Heart right ventricle (tissue), 16 donors: ENCODE data around the gene MGA. TPM values are rescaled to one million over a fixed set of nuclear protein-coding genes. Genes with fewer than 3 reads are reported as not detected.

ENCODE experiments used
- ATAC-seq, 8 donors: fragments of 200-7000 bp; cut with Tn5 transposase; one replicate each; pipeline ENCODE4 v1.9.1; 2020; ENCODE audit warnings: mild to moderate bottlenecking in 8 of 8, moderate library complexity in 8 of 8, moderate number of reproducible peaks in 1 of 8
- DNase-seq, 2 donors: peaks; one replicate each; pipeline ENCODE4 v3.0.0-alpha.2; 2020
- H3K27ac ChIP-seq, 10 donors: fragments of 200-600 bp; sonication (generic) in 2 of 10; one replicate each; pipeline versions ENCODE4 v1.5.0 to v1.8.0; 2020 to 2022; ENCODE audit warnings: mild to moderate bottlenecking in 3 of 10
- H3K27me3 ChIP-seq, 7 donors: fragments of 200-600 bp; one replicate each; pipeline ENCODE4 v1.8.0; 2021 to 2022; ENCODE audit warnings: mild to moderate bottlenecking in 2 of 7
- H3K36me3 ChIP-seq, 9 donors: fragments of 200-600 bp; sonication (generic) in 1 of 9; one replicate each; pipeline versions ENCODE4 v1.5.0 to v1.8.0; 2020 to 2022; ENCODE audit warnings: mild to moderate bottlenecking in 2 of 9
- H3K4me1 ChIP-seq, 9 donors: fragments of 200-600 bp; sonication (generic) in 1 of 9; one replicate each; pipeline versions ENCODE4 v1.5.0 to v1.8.0; 2020 to 2022; ENCODE audit warnings: mild to moderate bottlenecking in 4 of 9
- H3K4me3 ChIP-seq, 10 donors: fragments of 200-600 bp; sonication (generic) in 2 of 10; one replicate each; pipeline versions ENCODE4 v1.5.0 to v1.8.0; 2020 to 2022; ENCODE audit warnings: mild to moderate bottlenecking in 7 of 10, moderate library complexity in 2 of 10
- H3K9me3 ChIP-seq, 11 donors: fragments of 200-600 bp in 10 of 11; sonication (generic) in 2 of 11; one replicate each; pipeline versions ENCODE4 v1.5.0 to v1.8.0; 2013 to 2022; ENCODE audit warnings: mild to moderate bottlenecking in 2 of 11, control low read depth in 1 of 11, moderate library complexity in 1 of 11
- CTCF ChIP-seq, 9 donors: fragments of 200-600 bp; sonication (generic) in 2 of 9; IDR thresholded peaks; one replicate each; pipeline versions ENCODE4 v1.5.0 to v1.8.0; 2021 to 2022; ENCODE audit warnings: antibody characterized with exemption in 9 of 9, mild to moderate bottlenecking in 5 of 9, moderate library complexity in 1 of 9
- WGBS, 2 donors: extraction: QIAGEN DNeasy Blood & Tissue Kit; methylation state at CpG; one replicate each; pipeline ENCODE4 v1.1.7; 2013; ENCODE audit warnings: inconsistent platforms in 1 of 2; 5-methylcytosine and 5-hydroxymethylcytosine counted together
- intact Hi-C, 10 donors: fragments of 100-400 bp; cut with DNase I; formaldehyde crosslinking; loops; one replicate each; pipeline versions ENCODE4 v1.11.1 to v1.14.2; 2022
- polyA plus RNA-seq, 2 donors: library from polyadenylated mRNA; stranded (reverse); fragments of 200-250 nt; gene quantifications; one replicate each; pipeline ENCODE4 v1.2.3, GENCODE V29; 2013
- total RNA-seq, 10 donors: library from RNA; stranded (reverse); fragmentation: NEBNext Ultra II Directional in 3 of 10; extraction: Animal tissue kit (Norgen Biotek cat#: 25700) in 3 of 10; gene quantifications; one replicate each; pipeline versions ENCODE4 v1.2.1 to v1.2.4, GENCODE V29; 2021 to 2023
- donor health status: Arrhythmogenic right ventricular cardiomyopathy.
- donor health status: ischemic (EF 13 %, LVEDD 7.1; RV severe dilation, severe dysfunction).
- donor health status: healthy with polysubstance abuse.
- donor health status: DM: no; HTN: yes; CAD: no.
- donor health status: DM: no; HTN: no; CAD: no.
- donor health status: ischemic (EF 25% LVEDD 6.9; RV normal size, moderate dysfunction).
- donor health status: ischemic (EF 25% LVEDD 5.7; RV mildly dilated, moderate dysfunction).
- donor health status: healthy.
- donor health status: DM: yes; HTN: yes; CAD: no.
- donor health status: Ischemic cardiomyopathy.
- donor health status: ischemic (EF 35%, LVEDD 5.7; RV mildly dilated, moderate dysfunction).
- donor health status: nonischemic (EF 11% LVEDD 7.7; RV severe dilation, severe dysfunction).
- donor health status: DM: yes; HTN: yes; CAD: no.
- donor health status: PGD.
- donor health status: ischemic (EF 29% LVEDD 5.4; RV normal size, mild dysfunction).
- donor health status: nonischemic (EF 23%, LVEDD 6.1; RV moderate dilation, normal function).

The MGA gene
- total and polyA plus RNA-seq, 12 donors, result 1.6 to 45.3 (median 34.4) TPM

DNA sequence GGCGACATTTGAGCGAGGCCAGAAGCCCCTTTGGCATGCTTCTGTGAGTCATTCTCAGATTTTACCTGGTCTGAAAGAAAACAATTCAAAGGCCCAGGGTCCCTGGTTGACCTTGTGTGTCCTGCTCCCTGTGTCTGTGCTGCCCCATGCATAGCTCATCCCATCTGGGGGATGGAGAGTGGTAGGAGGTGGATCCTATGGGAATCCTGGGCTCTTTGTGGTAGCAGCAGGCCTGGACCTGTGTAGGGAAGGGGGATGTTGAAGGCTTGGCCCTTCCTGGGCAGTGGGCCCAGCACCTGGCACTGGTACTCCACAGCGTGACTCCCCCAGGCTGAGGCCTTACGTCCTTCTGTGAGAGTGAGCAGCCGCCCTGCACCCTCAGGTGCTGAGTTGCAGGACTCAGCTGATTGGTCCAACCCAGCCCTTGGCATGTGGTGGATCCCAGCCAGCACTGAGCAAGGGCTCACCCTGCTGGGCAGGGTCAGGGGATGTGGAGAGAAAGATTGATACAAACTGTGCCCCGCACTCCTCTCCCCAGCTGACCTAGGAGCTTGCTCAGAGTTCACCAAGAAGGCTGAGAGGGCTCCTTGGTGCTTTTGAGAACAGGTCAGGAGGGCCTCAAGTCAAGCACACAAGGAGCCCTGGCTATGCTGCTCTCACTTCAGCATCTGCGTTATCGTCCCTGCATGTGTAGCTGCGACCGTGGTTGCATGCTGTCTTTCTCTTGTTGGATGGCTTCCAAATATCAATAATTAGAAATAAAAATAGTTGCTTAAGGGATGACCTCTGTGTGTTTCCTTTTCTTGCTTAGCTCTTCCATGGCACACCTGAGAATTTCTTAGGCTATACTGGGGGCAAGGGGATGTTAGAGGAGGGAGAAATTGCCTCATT is 146.3 kb downstream of the MGA start:
- intact Hi-C loops, result loop anchor here in 1 of 10 donors (10.0 kb wide), 1 partner anchor 202 kb away; no protein-coding TSS in a partner anchor
- no peak overlapping the region for H3K27ac ChIP-seq
- peaks cover 0 to 39% (median 6%) of the 10 kb centered on the region in 9 donors for H3K4me1 ChIP-seq

GRCh38 chr15:41809121-41809520 is 148.9 kb downstream of the MGA start:
- WGBS, 2 donors, result 92 to 94% methylated on average over 2 of the region's 2 CpGs
- no peak for ATAC-seq
- peaks cover 0 to 23% (median 0%) of the 10 kb centered on the region in 9 donors for H3K36me3 ChIP-seq
- H3K4me3 ChIP-seq, result no peak overlapping the region
- no peaks in the 10 kb centered on the region for H3K27me3 ChIP-seq
- intact Hi-C loops, result loop anchor here in 1 of 10 donors (10.0 kb wide), 1 partner anchor 204 kb away; no protein-coding TSS in a partner anchor
- no peaks in the 10 kb centered on the region for H3K9me3 ChIP-seq
- H3K4me1 ChIP-seq, result peaks cover 0 to 40% (median 6%) of the 10 kb centered on the region in 9 donors
- TF ChIP-seq CTCF (IDR thresholded peaks at IDR 0.05), result no peak
- no peak overlapping the region for H3K27ac ChIP-seq
- no peak for DNase-seq

More for the DNA sequence above, 146.3 kb downstream of the MGA start:
- Histone ChIP-seq H3K27me3 (no peaks in the 10 kb centered on the region), H3K4me3 (no peak overlapping the region), H3K9me3 (no peaks in the 10 kb centered on the region), H3K36me3 (peaks cover 0 to 8% (median 0%) of the 10 kb centered on the region in 9 donors)
- WGBS, 2 donors, result 55 to 79% methylated on average over 10 of the region's 10 CpGs
- peak; percentile 39 to 77 (median 61) for ATAC-seq
- DNase-seq, result peak in 1 of 2 donors; percentile 28
- peak in 4 of 9 donors; percentile 12 to 36 (median 28) for TF ChIP-seq CTCF (IDR thresholded peaks at IDR 0.05)

DNA sequence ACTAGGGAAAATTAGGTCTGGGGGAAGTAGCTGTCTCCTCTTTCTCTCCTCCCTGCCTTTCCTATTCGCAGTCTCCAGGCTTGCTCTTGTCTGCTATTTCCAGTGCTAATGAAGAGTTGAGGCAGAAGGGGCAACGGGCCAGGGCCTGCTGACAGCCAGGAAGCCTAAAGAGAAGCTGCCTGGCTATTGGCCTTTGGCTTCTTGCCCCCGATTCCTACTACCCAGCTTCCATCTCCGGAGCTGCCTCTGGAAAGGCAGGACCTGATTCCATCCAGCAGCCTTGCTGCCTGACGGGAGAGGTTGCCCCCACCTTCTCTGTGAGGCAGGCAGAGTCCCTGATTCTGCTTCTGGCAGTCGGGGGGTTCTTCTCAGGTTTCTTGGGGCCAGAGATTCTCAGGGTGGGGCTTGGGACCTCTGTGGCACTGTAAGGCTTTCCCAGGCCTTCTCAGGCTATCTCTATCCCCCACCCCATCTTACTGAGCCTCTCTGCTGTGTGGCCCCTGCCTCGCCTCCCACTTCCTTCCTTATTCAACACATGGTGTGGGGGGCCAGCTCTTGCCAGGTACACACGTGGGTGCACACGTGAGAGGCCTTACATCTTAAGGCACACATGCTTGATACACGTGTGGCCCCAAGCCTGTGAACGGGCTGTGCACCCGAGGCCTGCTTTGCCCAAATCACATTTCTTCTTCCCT is 149.5 kb downstream of the MGA start:
- Histone ChIP-seq H3K4me1 (peaks cover 0 to 36% (median 6%) of the 10 kb centered on the region in 9 donors), H3K9me3 (no peaks in the 10 kb centered on the region), H3K27me3 (no peaks in the 10 kb centered on the region), H3K27ac (no peak overlapping the region), H3K36me3 (peaks cover 0 to 28% (median 0%) of the 10 kb centered on the region in 9 donors), H3K4me3 (no peak overlapping the region)
- 68 to 71% methylated on average over 12 of the region's 12 CpGs for WGBS, 2 donors
- ATAC-seq, result no peak
- intact Hi-C loops, result loop anchor here in 9 of 10 donors (5.0 to 10.0 kb wide), 8 partner anchors 37 to 345 kb away; partner anchors contain the start of genes TYRO3 (in 5 of the 9) and MAPKBP1 (in 3 of the 9)
- no peak for TF ChIP-seq CTCF (IDR thresholded peaks at IDR 0.05)
- no peak for DNase-seq
